PFSK-1 (cell line): Measurements from ENCODE around the gene NAXD.

Experiments used
- FOXP2 ChIP-seq: optimal IDR thresholded peaks from 2 replicates; pipeline ENCODE3; 2011; ENCODE audit warnings: borderline replicate concordance, control low read depth, inconsistent platforms; ENCODE audit not compliant: insufficient read depth; ENCODE audit errors: extremely low read length, extremely low read depth
- POLR2AphosphoS5 ChIP-seq: IDR thresholded peaks from 2 replicates; pipeline ENCODE4 v1.6.1; 2012; ENCODE audit warnings: low read depth, mild to moderate bottlenecking, control low read depth, low read length, moderate library complexity
- REST ChIP-seq, 2 experiments: IDR thresholded peaks; 2 replicates each; pipeline versions ENCODE4 v1.6.1 to v1.8.0; 2011 to 2012; ENCODE audit warnings: low read depth in 2 of 2, low read length in 2 of 2, control low read depth in 1 of 2, inconsistent platforms in 1 of 2, mild to moderate bottlenecking in 1 of 2, moderate library complexity in 1 of 2; ENCODE audit not compliant: insufficient read depth in 1 of 2
- SIN3A ChIP-seq: IDR thresholded peaks from 2 replicates; pipeline ENCODE4 v1.6.1; 2012; ENCODE audit warnings: mild to moderate bottlenecking, low read length, moderate library complexity, borderline replicate concordance; ENCODE audit not compliant: insufficient read depth
- TAF1 ChIP-seq: IDR thresholded peaks from 2 replicates; pipeline ENCODE4 v1.6.1; 2012; ENCODE audit warnings: low read length, control low read depth, borderline replicate concordance; ENCODE audit not compliant: insufficient read depth

DNA sequence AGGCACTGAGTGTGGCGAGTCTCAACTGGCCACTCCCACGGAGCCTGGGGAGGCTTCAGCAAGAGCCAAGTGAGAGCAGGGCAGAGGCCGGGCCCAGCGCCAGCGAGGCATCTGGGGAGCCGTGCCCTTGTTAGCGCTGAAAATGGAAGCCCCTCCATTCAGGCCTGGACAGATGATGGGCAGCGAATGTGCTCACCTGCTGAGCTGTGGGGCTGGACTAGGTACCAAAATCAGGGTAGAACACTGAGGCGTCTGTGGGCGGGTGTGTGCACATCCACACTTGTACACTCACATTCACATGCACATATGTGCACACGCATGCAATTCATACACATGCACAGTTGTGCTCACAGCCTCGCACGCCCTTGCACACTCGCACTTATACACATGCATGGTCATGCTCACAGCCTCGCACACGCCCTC is 20.7 kb downstream of the NAXD start:
- TF ChIP-seq POLR2AphosphoS5, result no peak
- no peak for TF ChIP-seq TAF1
- no peak for TF ChIP-seq SIN3A
- no peak for TF ChIP-seq FOXP2
- TF ChIP-seq REST (IDR thresholded peaks at IDR 0.05; ENCODE audit: insufficient read depth in 1 of 2, low read depth in 2 of 2, low read length in 2 of 2), result no peak
